ENCODE measurements around the gene HS1BP3. TPM values are rescaled to one million over a fixed set of nuclear protein-coding genes. Genes with fewer than 3 reads are reported as not detected.

HS1BP3 gene
- total RNA-seq, 1 experiment from 2014 or later: 18.4 TPM

- DNase-seq (ENCODE audit: low read depth): no peak
Observed at GRCh38 chr2:20632446-20632990, 18.4 kb downstream of the HS1BP3 start.

- DNase-seq (ENCODE audit: low read depth): no peak
Observed at GRCh38 chr2:20631617-20632307, 19.1 kb downstream of the HS1BP3 start.

GRCh38 chr2:20630967-20631366 is 19.9 kb downstream of the HS1BP3 start:
- DNase-seq (ENCODE audit: low read depth): no peak

- DNase-seq (ENCODE audit: low read depth): no peak
Observed at GRCh38 chr2:20629581-20630171, 21.2 kb downstream of the HS1BP3 start.

- no peak for DNase-seq (ENCODE audit: low read depth)
Observed at GRCh38 chr2:20629181-20629580, 21.7 kb downstream of the HS1BP3 start.

- no peak for DNase-seq (ENCODE audit: low read depth)
Observed at GRCh38 chr2:20627712-20628380, 23.1 kb downstream of the HS1BP3 start.

GRCh38 chr2:20626698-20627513 is 24.0 kb downstream of the HS1BP3 start:
- DNase-seq (ENCODE audit: low read depth): no peak

- no peak for DNase-seq (ENCODE audit: low read depth)
Observed at GRCh38 chr2:20626392-20626697, 24.6 kb downstream of the HS1BP3 start.

- no peak for DNase-seq (ENCODE audit: low read depth)
Observed at GRCh38 chr2:20625491-20626391, 25.2 kb downstream of the HS1BP3 start.

GRCh38 chr2:20624884-20625485 is 25.9 kb downstream of the HS1BP3 start:
- DNase-seq (ENCODE audit: low read depth): no peak

GRCh38 chr2:20624156-20624883 is 26.6 kb downstream of the HS1BP3 start:
- no peak for DNase-seq (ENCODE audit: low read depth)

- DNase-seq (ENCODE audit: low read depth): no peak
Observed at GRCh38 chr2:20623741-20624155, 27.1 kb downstream of the HS1BP3 start.

- no peak for DNase-seq (ENCODE audit: low read depth)
Observed at GRCh38 chr2:20623241-20623640, 27.7 kb downstream of the HS1BP3 start.

GRCh38 chr2:20622731-20623130 is 28.2 kb downstream of the HS1BP3 start:
- DNase-seq (ENCODE audit: low read depth): no peak

GRCh38 chr2:20622296-20622686 is 28.6 kb downstream of the HS1BP3 start:
- DNase-seq (ENCODE audit: low read depth): no peak

GRCh38 chr2:20621366-20622295 is 29.3 kb downstream of the HS1BP3 start:
- no peak for DNase-seq (ENCODE audit: low read depth)

GRCh38 chr2:20620696-20621365 is 30.1 kb downstream of the HS1BP3 start:
- no peak for DNase-seq (ENCODE audit: low read depth)

GRCh38 chr2:20620271-20620681 is 30.6 kb downstream of the HS1BP3 start:
- no peak for DNase-seq (ENCODE audit: low read depth)
